Activated CD8-positive, alpha-beta memory T cell treated with anti-CD3 and anti-CD28 coated beads, Interleukin-2, amount 50 U/mL, for 4 hours (primary cell): ENCODE data around the gene LIF.
"Not testable (repeated sequence)": the region's sequence is repeated elsewhere in the genome, so short reads cannot be mapped to it uniquely, and the experiment has no call there.

Source experiments
- DNase-seq: peaks from one replicate; pipeline ENCODE4 v3.0.0-alpha.2; 2020

The LIF gene

DNA sequence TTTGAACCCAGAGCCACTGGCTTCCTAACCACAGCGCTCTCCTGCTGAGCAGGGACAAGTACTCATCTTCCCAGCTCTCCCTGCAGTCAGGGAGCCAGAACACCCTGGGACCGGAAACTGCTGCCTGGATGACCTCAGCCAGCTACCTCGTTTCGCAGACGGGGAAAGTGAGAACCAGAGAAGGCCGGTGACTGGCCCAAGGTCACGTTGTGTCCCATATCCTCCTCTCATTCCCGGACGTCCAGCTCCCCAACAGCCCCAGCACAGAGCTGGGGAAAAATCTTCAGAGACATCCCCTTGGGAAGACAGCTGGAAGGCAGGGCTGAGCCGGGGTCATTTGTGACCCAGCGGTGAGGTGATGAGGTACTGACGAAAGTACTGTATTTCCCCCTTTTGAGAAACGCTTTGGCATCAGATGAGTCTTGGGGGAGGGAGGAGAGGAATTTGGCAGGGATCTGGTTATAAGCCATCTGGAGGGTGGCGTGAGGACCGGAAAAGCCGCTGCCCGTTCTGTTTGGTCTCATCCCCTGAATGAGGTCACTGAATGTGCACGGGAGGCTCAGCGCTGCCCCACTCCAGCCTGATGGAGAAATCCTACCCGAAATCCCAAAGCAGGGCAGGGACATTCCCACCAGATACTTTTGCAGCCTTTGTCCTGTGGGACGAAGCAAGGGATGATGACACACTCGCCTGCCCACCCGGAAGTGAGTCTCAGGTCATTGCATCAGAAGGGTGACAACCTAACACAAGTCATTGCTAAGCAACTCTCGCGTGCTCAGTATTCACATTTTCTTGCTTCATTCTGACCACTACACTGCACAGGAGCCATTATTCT, 41.1 kb downstream of the LIF start:
- DNase-seq: no peak

DNA sequence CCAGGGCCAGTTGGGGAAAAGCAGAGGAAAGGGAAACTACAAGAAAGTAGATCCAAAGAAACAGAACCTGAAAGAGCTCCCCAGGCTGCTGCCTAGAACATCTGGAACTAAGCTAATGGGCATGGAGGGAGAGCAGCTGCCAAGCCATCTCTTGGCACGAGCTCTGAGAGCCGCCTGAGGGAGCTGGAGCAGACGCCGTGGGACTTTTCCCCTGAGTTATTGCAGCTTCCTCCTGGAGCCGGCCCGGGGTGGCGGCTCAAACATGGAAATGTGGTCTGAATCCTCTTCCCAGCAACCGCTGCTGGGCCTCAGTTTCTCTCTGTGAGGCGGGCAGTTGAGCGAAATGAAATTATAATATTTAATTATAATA, 41.8 kb downstream of the LIF start:
- DNase-seq: no peak

- DNase-seq: no peak
Measured at GRCh38 chr22:30204015-30204741, 42.4 kb downstream of the LIF start.

GRCh38 chr22:30202531-30203006, 44.0 kb downstream of the LIF start:
- DNase-seq: no peak

GRCh38 chr22:30201945-30202344, 44.6 kb downstream of the LIF start:
- no peak for DNase-seq

DNA sequence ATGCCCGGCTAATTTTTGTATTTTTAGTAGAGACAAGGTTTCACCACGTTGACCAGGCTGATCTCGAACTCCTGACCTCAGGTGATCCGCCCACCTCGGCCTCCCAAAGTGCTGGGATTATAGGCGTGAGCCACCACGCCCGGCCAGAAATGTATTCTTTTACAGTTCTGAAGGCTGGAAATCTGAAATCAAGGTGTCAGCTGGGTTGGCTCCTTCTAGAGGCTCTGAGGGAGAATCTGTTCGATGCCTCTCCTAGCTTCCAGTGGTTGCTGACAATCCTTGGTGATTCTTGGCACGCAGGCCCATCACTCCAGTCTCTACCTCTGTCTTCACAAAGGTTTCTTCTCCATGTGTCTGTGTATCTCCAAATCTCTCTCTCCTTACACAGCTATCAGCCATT, 45.7 kb downstream of the LIF start:
- DNase-seq: not testable (repeated sequence)

DNA sequence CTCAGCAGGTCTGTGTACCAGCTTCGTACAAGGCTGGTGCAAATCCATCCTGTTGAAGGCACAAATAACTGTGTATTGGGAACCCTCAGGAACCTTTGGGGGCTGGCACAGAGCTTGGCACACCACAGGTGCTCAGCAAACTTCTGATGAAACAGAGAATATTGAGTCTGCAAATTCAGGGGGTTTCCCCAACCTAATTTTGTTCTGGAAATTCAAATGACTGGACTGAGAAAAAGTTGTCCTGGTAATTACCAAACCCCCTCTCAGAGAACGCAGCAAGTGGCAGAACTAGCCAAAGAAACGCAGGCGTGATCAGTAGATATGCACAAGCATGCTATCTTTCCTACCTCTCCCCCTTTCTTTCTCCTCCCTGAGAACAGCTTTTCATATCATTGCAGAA, 47.6 kb downstream of the LIF start:
- DNase-seq: no peak

DNA sequence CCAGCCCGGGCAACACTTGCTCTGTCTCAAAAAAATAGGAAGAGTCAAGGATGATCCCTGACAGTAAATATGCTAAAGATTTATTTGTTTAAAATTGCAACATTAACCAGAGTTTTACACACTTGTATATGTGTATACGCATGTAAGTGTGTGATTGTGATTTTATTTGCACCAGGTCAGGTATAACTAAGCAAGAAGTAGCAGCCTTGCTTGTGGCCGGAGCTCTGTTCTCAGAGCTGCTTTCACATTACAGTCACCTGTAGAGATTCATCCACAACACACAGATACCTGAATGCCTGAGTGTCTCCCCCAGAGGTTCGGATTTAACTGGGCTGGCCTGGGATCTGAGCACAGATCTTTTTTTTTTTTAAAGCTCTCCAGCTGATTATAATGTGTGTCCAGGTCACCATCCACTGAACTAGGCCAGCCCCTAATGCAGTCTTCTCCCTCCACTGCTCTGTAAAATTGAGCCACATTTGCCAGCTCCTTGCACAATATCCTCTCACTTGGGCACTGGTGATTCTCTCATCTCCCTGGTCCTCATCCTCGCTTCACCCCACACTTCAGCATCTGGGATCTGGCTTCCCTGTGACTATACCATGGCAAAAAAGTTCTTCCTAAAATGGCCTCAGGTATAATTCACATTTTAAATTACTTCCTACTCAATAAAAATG, 48.3 kb downstream of the LIF start:
- no peak for DNase-seq

- no peak for DNase-seq
Measured at GRCh38 chr22:30197389-30197788, 49.2 kb downstream of the LIF start.

GRCh38 chr22:30196880-30197336, 49.7 kb downstream of the LIF start:
- no peak for DNase-seq

DNA sequence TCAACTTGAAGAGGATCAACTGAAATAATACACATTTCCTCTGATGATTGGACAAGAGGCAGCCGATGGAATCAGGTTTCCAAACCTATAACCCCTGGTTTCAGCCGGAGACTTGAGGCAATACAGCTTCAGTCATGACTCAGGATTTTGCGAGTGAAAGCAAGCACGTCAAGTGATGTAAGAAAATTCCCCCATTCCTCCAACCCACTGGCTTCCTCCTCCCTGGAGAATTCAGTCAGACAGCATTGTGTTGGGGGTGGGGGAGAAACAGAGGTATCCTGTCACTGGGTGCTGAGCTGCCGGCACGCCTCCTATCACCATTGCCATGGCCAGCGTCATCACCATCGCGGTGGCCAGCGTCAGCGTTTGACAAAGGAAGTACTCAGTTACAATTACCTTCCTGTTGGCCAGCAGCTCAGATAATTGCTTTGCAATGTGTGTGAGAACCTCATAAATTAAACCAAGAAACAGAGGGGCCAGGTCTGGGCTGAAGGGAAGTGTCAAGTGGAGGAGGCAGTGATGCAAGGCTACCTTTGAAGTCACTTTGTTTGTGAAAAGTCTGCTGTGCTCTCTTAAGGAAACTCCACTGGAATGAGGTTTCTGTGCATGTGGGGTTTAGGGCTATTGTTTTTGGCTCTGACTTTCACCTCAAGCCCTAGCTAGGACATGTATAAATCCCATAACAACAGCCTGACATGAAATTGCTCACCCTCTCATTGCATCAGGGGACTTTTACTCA, 50.2 kb downstream of the LIF start:
- peak; percentile 26 for DNase-seq

- no peak for DNase-seq
Measured at GRCh38 chr22:30195245-30196140, 51.1 kb downstream of the LIF start.

GRCh38 chr22:30193031-30193775, 53.4 kb downstream of the LIF start:
- no peak for DNase-seq

- DNase-seq: no peak
Measured at GRCh38 chr22:30192427-30192826, 54.1 kb downstream of the LIF start.

GRCh38 chr22:30191040-30191701, 55.4 kb downstream of the LIF start:
- no peak for DNase-seq

- no peak for DNase-seq
Measured at GRCh38 chr22:30190574-30190973, 56.0 kb downstream of the LIF start.
